Natural killer cell (primary cell): ENCODE measurements around the gene MAG. TPM values are rescaled to one million over a fixed set of nuclear protein-coding genes. Genes with fewer than 3 reads are reported as not detected.

Experiments used
- ATAC-seq, 3 donors: fragments of 150-1000 bp in 2 of 3; fragments of 200-7000 bp in 1 of 3; cut with Tn5 transposase; 1 replicate in 1 of 3; 2 replicates in 2 of 3; pipeline ENCODE4 v1.10.0; 2021; ENCODE audit warnings: mild to moderate bottlenecking in 2 of 3, moderate library complexity in 2 of 3
- DNase-seq, 2 donors: peaks; one replicate each; pipeline versions ENCODE4 v3.0.0 to v3.0.0-alpha.2; 2013 to 2021; ENCODE audit warnings: mixed read lengths in 1 of 2
- H3K27ac ChIP-seq: one replicate; pipeline ENCODE4 v1.5.1; 2013; ENCODE audit warnings: mild to moderate bottlenecking, low read length
- H3K27me3 ChIP-seq: one replicate; pipeline ENCODE4 v1.6.1; 2013; ENCODE audit warnings: low read length; ENCODE audit not compliant: control insufficient read depth, insufficient read depth
- H3K36me3 ChIP-seq: one replicate; pipeline ENCODE4 v1.6.1; 2013; ENCODE audit warnings: low read length; ENCODE audit not compliant: control insufficient read depth, insufficient read depth
- H3K4me1 ChIP-seq: one replicate; pipeline ENCODE4 v1.6.1; 2013; ENCODE audit warnings: low read length; ENCODE audit not compliant: control insufficient read depth, insufficient read depth
- H3K4me3 ChIP-seq: one replicate; pipeline ENCODE4 v1.5.1; 2013; ENCODE audit warnings: low read length
- H3K9me3 ChIP-seq: one replicate; pipeline ENCODE4 v1.6.1; 2013; ENCODE audit warnings: low read length; ENCODE audit not compliant: control insufficient read depth, insufficient read depth
- H3K27ac Mint-ChIP-seq, 2 donors: one replicate each; pipeline ENCODE4 v1.8.0; 2022; ENCODE audit warnings: mild to moderate bottlenecking in 2 of 2, mixed read lengths in 2 of 2, moderate library complexity in 1 of 2
- H3K27me3 Mint-ChIP-seq, 2 donors: one replicate each; pipeline ENCODE4 v1.8.0; 2022; ENCODE audit warnings: low read depth in 2 of 2, mixed read lengths in 2 of 2
- H3K36me3 Mint-ChIP-seq: one replicate; pipeline ENCODE4 v1.8.0; 2022; ENCODE audit warnings: mixed read lengths
- H3K4me1 Mint-ChIP-seq, 2 donors: one replicate each; pipeline ENCODE4 v1.8.0; 2022; ENCODE audit warnings: mixed read lengths in 2 of 2
- H3K4me3 Mint-ChIP-seq: one replicate; pipeline ENCODE4 v1.8.0; 2022; ENCODE audit warnings: mild to moderate bottlenecking, moderate library complexity, mixed read lengths
- H3K9me3 Mint-ChIP-seq, 2 donors: one replicate each; pipeline ENCODE4 v1.8.0; 2022; ENCODE audit warnings: mixed read lengths in 2 of 2
- WGBS: methylation state at CpG from one replicate; pipeline ENCODE4 v1.1.7; 2013; ENCODE audit warnings: missing lambda C conversion rate; ENCODE audit not compliant: insufficient coverage; 5-methylcytosine and 5-hydroxymethylcytosine counted together
- intact Hi-C: fragments of 100-400 bp; cut with micrococcal nuclease; formaldehyde crosslinking; loops from one replicate; pipeline ENCODE4 v1.14.2; 2022
- total RNA-seq, 4 donors: library from RNA; stranded (reverse); fragments of 120-200 nt in 1 of 4; gene quantifications; one replicate each; pipeline versions ENCODE4 v1.2.3 to v1.2.4, GENCODE V29; 2013 to 2022
- TF ChIP-seq, protein P1 (sequence below): fragments of 200-600 bp; IDR thresholded peaks from one replicate; pipeline ENCODE4 v1.8.0; 2022; ENCODE audit warnings: antibody characterized with exemption

The MAG gene
- total RNA-seq, 3 donors from 2014 or later (not counting 1 experiment from before 2014, with no cell fraction given), result not detected

DNA sequence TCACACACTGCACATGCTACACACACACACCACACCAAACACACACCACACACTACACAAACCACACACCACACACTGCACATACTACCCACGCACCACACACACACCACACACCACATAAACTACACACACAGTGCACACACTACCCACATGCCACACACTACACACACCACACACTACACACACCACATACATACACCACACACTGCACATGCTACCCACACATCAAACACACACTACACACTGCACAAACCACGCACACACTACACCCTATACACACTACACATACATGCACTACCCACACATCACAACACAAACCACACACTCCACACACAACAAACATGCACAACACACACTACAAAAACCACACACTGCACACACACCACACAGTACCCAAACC is 6.0 kb downstream of the MAG start:
- no peaks in the 10 kb centered on the region for H3K36me3 ChIP-seq
- peaks cover 19% of the 10 kb centered on the region for H3K4me1 ChIP-seq
- intact Hi-C loops, result no loop called here
- Mint-ChIP-seq H3K36me3 (no peaks in the 10 kb centered on the region), H3K4me3 (no peak overlapping the region), H3K4me1 (peaks cover 0 to 5% of the 10 kb centered on the region in 2 donors), H3K27ac (no peak overlapping the region), H3K9me3 (no peaks in the 10 kb centered on the region), H3K27me3 (no peaks in the 10 kb centered on the region)
- WGBS, result 95% methylated on average over 2 of the region's 2 CpGs
- H3K27ac ChIP-seq, result no peak overlapping the region
- H3K27me3 ChIP-seq, result no peaks in the 10 kb centered on the region
- H3K9me3 ChIP-seq, result no peaks in the 10 kb centered on the region
- DNase-seq (no peak), ATAC-seq (no peak)
- TF ChIP-seq, protein P1, sequence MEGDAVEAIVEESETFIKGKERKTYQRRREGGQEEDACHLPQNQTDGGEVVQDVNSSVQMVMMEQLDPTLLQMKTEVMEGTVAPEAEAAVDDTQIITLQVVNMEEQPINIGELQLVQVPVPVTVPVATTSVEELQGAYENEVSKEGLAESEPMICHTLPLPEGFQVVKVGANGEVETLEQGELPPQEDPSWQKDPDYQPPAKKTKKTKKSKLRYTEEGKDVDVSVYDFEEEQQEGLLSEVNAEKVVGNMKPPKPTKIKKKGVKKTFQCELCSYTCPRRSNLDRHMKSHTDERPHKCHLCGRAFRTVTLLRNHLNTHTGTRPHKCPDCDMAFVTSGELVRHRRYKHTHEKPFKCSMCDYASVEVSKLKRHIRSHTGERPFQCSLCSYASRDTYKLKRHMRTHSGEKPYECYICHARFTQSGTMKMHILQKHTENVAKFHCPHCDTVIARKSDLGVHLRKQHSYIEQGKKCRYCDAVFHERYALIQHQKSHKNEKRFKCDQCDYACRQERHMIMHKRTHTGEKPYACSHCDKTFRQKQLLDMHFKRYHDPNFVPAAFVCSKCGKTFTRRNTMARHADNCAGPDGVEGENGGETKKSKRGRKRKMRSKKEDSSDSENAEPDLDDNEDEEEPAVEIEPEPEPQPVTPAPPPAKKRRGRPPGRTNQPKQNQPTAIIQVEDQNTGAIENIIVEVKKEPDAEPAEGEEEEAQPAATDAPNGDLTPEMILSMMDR, result no peak
- no peak overlapping the region for H3K4me3 ChIP-seq

GRCh38 chr19:35298561-35298972 is 6.6 kb downstream of the MAG start:
- Mint-ChIP-seq H3K4me1 (peaks cover 0 to 5% of the 10 kb centered on the region in 2 donors), H3K4me3 (no peak overlapping the region), H3K36me3 (no peaks in the 10 kb centered on the region), H3K9me3 (no peaks in the 10 kb centered on the region), H3K27ac (no peak overlapping the region), H3K27me3 (no peaks in the 10 kb centered on the region)
- Histone ChIP-seq H3K4me3 (no peak overlapping the region), H3K27ac (no peak overlapping the region), H3K27me3 (no peaks in the 10 kb centered on the region), H3K36me3 (no peaks in the 10 kb centered on the region), H3K9me3 (no peaks in the 10 kb centered on the region), H3K4me1 (peaks cover 19% of the 10 kb centered on the region)
- TF ChIP-seq, protein P1, result no peak
- 77% methylated on average over 5 of the region's 5 CpGs for WGBS
- intact Hi-C loops, result no loop called here
- DNase-seq (no peak), ATAC-seq (no peak)

- Histone ChIP-seq H3K9me3 (no peaks in the 10 kb centered on the region), H3K4me1 (peaks cover 19% of the 10 kb centered on the region), H3K4me3 (no peak overlapping the region), H3K36me3 (no peaks in the 10 kb centered on the region), H3K27ac (no peak overlapping the region), H3K27me3 (no peaks in the 10 kb centered on the region)
- WGBS, result 86% methylated on average over 45 of the region's 55 CpGs
- H3K4me3 Mint-ChIP-seq, result no peak overlapping the region
- no peaks in the 10 kb centered on the region for H3K9me3 Mint-ChIP-seq
- H3K27ac Mint-ChIP-seq, result no peak overlapping the region
- no peaks in the 10 kb centered on the region for H3K36me3 Mint-ChIP-seq
- ATAC-seq (peak in 1 of 3 donors; percentile 52), DNase-seq (peak in 1 of 2 donors; percentile 34)
- H3K4me1 Mint-ChIP-seq, result peaks cover 0 to 5% of the 10 kb centered on the region in 2 donors
- intact Hi-C loops, result no loop called here
- TF ChIP-seq, protein P1, result no peak
- no peaks in the 10 kb centered on the region for H3K27me3 Mint-ChIP-seq
These were observed 7.8 kb downstream of the MAG start for GRCh38 chr19:35299523-35300338.

DNA sequence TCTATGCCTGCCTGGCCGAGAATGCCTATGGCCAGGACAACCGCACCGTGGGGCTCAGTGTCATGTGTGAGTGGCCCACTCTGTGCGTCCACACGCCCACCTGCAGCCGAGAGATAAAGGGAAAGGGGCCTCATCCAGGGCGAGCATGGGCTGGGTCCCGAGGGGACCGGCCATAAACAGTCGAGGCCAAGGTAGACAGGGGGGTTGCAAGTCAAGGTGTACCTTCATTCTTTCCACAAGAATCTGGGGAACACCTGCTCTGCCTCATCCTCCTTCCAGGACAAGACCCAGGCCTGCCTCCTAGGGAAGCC is 8.3 kb downstream of the MAG start:
- Histone ChIP-seq H3K27me3 (no peaks in the 10 kb centered on the region), H3K4me3 (no peak overlapping the region), H3K27ac (no peak overlapping the region), H3K9me3 (no peaks in the 10 kb centered on the region), H3K36me3 (no peaks in the 10 kb centered on the region), H3K4me1 (peaks cover 18% of the 10 kb centered on the region)
- no peaks in the 10 kb centered on the region for H3K9me3 Mint-ChIP-seq
- no peaks in the 10 kb centered on the region for H3K36me3 Mint-ChIP-seq
- TF ChIP-seq, protein P1, result no peak
- ATAC-seq (no peak), DNase-seq (no peak)
- H3K27ac Mint-ChIP-seq, result no peak overlapping the region
- H3K4me1 Mint-ChIP-seq, result peaks cover 0 to 5% of the 10 kb centered on the region in 2 donors
- no peak overlapping the region for H3K4me3 Mint-ChIP-seq
- intact Hi-C loops, result no loop called here
- 91% methylated on average over 10 of the region's 10 CpGs for WGBS
- H3K27me3 Mint-ChIP-seq, result no peaks in the 10 kb centered on the region
